Activated effector memory CD4-positive, alpha-beta T cell treated with Interleukin-2 at 50 U/mL for 16 hours (primary cell): Measurements from ENCODE around the gene CLCN3.
"Not testable (repeated sequence)": the region's sequence is repeated elsewhere in the genome, so short reads cannot be mapped to it uniquely, and the experiment has no call there.

Source experiments
- DNase-seq: peaks from one replicate; pipeline ENCODE4 v3.0.0-alpha.2; 2020

Gene CLCN3

DNA sequence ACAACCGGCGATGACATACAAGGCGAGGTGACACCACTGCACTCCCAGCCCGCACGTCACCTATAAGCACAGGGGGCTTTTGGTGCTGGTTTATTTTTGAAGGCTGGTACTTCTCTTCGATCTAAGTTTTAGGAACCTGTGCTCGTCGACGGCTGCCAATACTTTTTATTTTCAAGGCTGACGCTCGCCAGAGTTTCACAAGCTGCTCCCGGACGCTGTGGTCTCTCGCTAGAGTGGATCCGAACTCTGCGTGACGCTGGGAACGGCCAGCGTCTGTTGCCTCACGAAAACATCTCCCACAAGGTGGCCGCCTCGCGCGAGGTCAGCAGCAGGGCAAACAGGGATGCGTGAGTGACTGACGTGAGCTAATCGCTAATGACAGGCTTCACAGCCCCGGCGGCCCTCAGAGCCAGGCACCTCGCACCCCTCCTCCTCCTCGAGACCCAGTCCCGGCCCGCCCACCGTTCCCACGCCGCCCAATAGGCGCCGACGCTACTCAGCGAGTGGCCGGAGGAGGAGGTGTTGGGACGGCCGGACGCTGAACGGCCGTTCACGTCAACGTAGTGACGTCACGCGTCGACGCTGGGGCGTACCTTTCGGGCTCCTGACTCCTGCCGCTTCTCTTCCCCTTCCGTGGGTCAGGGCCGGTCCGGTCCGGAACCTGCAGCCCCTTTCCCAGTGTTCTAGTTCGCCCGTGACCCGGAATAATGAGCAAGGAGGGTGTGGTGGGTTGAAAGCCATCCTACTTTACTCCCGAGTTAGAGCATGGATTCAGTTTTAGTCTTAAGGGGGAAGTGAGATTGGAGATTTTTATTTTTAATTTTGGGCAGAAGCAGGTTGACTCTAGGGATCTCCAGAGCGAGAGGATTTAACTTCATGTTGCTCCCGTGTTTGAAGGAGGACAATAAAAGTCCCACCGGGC, at the start of gene CLCN3:
Gene CLCN3 (plus strand): TSS at position 621 of the 922 bp plus-strand sequence. CDS start 15,351 bp downstream, outside the sequence.
- peak; percentile 81 for DNase-seq

DNA sequence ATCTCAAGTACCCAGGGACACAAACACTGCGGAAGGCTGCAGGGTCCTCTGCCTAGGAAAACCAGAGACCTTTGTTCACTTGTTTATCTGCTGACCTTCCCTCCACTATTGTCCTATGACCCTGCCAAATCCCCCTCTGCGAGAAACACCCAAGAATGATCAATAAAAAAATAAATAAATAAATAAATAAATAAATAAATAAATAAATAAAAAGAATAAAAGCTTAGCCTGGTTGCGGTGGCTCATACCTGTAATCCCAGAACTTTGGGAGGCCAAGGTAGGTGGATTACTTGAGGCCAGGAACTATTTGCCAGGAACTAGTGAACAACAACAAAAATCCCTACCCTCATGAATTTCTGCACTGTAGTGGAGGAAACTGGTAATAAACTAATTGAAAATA, 49.4 kb upstream of the CLCN3 start:
- not testable (repeated sequence) for DNase-seq

DNA sequence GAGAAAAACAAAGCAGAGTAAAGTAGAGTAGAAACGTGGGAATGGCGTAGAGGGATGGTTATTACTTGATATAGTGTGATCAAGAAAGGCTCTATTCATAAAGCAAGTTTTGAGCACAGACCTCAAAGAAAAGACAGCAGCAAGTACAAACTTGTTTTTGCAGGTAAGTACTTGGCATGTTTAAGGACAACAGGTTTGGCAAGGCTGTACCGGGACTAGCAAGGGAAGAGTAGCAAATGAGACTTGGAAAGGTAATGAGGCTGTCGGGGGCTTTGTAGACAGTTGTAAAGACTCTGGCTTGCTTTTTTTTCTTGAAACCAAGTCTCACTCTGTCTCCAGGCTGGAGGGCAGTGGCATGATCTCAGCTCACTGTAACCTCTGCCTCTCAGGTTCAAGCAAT, 48.9 kb upstream of the CLCN3 start:
- DNase-seq: no peak

DNA sequence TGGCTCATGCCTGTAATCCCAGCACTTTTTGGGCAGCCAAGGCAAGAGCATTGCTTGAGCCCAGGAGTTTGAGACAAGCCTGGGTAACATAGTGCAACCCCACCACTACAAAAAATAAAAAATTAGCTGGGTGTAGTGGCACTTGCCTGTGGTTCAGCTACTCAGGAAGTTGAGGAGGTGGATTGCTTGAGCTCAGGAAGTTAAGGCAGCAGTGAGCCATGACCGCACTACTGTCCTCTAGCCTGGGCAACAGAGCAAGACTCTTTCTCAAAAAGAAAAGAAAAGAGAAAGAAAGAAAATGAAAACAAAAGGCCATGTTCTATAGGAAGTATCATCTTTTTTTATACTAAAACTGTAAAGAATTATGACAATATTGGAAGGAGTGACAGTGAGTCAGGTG, 46.5 kb upstream of the CLCN3 start:
- DNase-seq: no peak

DNA sequence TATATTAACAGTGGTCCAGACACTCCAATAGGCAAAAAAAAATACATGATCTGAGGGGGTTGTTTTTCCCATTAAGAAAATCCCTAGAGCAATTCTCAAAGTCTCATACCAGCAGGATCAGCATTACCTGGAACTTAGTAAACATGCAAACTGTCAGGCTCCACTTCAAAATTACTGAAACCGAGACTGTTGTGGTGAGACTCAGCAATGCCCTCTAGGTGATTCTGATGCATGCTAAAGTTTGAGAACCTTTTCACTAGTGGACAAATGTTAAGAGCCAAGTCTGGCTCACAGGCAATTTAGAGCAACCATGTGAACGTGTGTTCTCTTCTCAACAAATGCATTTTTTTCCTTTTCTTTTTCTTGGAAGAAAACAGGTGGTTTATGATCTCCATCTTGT, 38.2 kb upstream of the CLCN3 start:
- DNase-seq: no peak

DNA sequence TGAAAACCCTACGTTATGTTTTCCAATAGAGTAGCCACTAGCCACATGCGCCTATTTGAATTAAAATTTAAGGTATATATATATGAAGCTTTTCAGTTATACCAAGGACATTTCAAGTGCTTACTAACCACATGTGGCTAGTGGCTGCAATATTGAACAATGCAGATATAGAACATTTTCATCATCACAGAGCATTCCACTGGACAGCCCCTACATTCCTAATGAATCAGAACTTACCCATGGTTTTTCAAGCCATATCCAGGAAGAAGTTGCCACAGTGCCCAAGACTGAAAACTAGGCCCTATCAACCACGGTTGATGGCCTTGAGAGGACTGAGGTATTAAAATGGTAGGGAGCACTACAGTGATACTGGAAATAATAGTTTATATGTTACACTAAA, 37.7 kb upstream of the CLCN3 start:
- DNase-seq: no peak

DNA sequence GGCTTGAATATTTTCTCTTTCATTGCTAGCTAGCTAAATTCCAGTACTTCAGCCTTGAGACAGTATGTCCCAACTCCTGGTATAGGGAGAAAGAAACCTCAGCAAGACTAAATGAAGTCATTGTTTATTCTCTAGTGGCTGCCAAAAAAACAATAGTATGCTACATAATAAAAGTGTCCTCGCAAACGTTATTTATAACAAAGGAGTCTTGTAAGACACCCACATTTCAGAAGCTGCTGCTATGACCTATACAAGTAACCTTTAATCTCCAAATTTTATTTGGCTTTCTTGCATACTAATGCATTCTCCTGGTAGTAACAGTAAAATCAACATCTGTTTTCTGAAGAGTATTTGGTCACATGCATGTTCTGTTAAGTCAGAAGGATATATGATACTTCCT, 36.8 kb upstream of the CLCN3 start:
- no peak for DNase-seq

DNA sequence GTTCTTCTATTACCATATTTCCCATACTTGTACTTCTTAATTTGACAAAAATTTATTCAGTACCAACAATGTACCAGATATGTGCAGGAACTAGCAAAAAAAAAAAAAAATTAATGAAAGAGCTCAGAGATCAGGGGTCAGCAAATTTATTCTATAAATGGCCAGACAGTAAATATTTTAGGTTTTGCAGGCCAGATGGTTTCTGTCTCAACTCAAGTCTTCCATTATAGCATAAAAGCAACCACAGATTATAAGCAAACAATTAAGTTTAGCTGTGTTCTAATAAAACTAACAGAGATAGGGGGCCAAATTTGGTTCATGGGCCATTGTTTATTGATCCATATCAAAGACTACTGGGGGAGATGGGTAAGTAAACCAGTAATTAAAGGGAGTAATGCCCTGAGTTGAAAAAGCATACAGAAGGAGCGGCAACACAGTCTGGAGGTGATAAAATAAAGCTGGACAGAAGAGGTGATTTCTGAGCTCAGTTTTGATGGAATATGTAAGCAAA, 27.3 kb upstream of the CLCN3 start:
- no peak for DNase-seq

DNA sequence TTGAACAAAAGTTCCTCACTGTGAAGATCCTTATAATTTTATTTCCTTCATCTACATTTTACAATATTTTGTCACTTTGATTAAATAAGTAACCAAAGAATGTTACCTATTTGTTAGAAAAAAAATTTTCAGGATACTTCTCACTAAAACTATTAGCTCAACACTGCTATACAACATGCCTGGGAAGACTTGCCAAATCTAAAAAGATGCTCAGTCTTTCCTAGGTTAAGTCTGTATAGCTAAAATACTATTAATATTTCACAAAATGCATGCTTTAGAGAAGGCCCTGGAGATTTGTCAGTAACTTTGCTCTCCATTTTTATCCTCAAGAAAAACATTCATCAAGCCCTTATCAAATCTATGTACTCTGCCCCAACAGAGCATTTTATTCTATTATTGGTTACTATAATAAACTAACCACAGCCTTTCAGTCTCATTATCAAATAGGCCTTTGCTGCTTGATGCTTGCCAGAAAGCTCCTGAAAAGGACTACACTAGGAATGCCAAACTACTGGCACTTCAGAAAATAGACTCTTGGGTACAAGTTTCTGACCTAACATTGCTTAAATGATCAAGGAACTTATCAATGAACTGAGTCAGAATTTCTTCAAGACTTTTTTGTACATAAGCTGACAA, 25.7 kb upstream of the CLCN3 start:
- DNase-seq: no peak

DNA sequence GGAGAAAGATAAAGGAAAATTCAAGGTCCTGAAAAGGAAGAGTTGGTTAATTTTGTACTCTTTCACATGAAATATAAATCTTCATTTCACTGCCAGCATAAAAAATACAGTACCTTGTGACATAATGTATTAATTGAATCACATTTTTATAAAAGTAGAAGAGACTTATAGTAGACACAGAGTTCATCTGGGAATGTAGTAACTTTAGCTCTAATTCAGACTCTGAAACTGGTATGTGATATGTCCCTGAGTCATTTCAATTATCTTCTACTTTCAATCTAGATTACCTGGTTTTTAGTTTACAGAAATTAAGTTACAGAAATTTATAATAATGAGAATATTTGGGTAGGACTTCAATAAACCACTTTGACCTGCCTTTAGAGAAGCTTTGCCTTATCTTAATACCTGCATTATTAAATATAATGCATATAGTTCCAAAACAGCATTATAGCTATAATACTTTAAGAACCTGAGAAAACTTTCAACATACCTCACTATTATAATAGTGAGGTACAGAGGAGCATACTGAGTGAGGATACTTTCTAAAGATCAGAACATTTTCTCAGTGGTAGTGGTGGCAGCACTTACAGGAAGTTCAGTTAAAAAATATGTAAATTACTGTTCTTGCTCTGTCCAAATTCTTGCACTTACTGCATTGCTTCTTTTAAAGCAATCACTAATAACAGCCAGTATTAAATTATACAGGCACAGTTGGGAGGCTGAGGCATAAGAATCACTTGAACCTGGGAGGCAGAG, 19.2 kb upstream of the CLCN3 start:
- DNase-seq: no peak

DNA sequence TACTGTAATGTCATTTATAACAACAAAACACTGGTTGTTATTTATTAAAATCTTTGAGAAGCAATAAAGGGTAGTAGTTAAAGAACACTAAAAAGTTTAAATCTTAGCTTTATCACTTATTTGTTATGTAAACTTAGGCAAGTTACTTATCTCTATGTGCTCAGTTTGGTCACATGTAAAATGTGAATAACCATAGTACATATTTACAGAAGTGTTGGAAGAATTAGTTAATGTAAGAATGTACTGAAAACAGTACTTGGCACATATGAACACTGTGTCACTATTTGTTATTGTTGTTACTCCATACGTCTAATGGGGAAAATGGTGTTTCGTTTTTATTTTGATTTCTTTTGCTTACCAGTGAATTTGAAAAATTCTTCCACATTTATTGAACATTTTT, 17.1 kb upstream of the CLCN3 start:
- DNase-seq: no peak

DNA sequence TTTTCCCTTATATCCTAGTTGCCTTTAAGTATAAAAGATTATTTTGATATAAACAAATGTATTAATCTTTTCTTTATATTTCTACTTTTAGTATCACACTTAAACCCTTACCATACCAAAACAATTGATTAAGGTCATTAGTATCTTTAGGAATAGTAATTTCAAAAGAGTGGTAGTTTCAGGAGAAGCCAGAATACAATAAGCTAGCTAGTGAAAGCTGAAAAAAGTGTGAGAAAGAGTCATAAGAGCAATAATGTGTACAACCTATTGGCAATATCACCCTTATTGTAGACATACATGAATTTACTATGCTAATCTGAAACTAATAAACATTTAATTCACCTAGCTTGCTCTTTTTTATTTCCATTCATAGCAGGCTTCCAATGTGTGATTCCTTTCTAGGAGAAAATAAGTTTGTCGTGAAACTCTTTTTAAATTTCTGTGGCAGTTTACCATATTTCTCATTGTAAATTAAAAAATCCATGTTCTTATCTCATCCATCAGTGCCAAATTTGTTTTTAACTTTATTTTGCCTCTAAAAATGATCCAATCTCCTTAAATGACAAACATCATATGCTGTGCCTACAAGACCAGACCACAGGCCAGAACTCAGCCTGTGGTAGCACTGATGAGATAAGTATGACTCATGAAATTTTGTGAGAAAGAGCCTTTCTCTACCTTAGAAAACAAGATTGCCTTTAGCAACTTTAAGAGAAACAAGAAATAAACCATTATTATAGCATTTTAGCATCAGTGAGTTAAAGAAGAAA, 16.1 kb upstream of the CLCN3 start:
- no peak for DNase-seq

DNA sequence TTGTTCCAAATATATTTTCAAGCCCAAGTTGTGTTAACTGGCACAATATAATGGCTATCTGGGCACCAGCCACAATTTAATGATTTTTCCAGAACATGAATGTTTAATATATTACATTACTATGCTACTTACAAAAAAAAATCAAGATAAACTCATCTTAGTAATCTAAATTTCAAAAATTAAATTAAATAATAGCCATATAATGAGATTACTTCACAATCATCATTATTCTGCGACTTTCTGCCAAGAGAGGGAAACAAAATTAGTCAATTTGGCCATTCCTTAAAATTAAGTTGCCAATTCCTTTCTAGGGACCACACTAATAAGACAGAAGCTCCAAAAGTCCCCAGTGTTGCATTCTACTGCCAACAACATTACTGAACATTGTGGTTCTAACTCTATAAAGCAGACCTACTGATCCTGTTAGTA, 15.5 kb upstream of the CLCN3 start:
- no peak for DNase-seq

DNA sequence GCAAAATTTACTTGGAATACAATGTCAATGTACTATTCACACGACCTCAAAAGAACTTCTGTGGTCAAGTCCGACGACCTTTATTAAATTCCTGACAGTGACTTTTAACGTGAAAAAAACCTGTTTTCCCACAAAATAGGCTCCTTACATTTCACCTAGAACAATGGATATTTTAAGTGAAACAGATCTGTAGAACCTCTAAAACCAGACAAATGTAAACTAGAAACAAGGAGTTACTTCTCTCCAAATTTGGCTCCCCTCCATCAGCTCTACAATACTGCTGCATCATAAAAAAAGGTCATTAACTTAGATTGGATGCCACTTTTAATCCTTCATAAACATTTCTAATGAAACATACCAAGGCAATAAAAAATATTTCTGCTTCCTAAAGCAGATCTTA, 9.2 kb upstream of the CLCN3 start:
- no peak for DNase-seq

DNA sequence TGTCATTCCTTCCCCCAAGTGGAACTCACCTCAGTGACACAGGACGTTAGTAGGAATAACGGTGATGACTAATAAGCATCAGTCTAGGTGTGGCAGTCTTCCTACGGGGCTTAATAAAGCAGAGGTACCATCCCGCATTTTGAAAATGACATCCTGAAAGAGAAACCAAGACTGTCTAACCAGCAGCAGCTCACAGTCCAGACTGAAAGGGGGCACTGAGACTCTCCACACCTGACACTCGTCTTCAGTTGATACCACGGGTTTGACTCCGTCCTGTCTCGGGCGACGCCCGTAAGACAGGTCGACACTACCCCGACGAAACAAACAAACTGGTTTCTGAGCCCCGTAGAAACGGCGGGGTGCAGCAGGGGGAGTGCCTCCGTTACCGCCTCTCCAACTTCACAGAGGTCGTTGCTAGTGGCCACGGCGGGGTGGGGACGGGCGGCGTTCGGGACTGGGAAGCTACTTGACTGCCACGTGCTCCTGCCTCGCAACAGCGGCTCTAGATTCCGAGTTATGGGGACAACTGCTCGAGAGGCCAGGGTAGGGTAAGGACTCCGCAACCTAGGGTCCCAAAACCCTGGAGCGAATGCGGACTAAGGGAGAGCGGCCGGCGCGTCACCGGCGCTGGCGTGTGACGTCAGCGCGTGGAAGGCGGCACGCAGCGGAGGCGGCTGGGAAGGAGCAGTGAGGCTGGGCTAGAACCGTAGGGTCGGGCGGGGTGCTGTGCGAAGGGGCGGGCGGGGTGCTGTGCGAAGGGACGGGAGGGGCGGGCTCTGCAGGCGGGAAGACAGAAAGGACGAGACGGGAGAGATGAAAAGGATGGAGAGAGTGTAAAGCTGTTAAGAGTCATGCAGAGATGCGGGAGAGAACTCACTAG, 8.1 kb upstream of the CLCN3 start, which contains the start of gene NEK1:
Gene NEK1 (minus strand): TSS at position 593 of the 880 bp plus-strand sequence. CDS start 9,953 bp downstream, outside the sequence.
- DNase-seq: peak; percentile 77

DNA sequence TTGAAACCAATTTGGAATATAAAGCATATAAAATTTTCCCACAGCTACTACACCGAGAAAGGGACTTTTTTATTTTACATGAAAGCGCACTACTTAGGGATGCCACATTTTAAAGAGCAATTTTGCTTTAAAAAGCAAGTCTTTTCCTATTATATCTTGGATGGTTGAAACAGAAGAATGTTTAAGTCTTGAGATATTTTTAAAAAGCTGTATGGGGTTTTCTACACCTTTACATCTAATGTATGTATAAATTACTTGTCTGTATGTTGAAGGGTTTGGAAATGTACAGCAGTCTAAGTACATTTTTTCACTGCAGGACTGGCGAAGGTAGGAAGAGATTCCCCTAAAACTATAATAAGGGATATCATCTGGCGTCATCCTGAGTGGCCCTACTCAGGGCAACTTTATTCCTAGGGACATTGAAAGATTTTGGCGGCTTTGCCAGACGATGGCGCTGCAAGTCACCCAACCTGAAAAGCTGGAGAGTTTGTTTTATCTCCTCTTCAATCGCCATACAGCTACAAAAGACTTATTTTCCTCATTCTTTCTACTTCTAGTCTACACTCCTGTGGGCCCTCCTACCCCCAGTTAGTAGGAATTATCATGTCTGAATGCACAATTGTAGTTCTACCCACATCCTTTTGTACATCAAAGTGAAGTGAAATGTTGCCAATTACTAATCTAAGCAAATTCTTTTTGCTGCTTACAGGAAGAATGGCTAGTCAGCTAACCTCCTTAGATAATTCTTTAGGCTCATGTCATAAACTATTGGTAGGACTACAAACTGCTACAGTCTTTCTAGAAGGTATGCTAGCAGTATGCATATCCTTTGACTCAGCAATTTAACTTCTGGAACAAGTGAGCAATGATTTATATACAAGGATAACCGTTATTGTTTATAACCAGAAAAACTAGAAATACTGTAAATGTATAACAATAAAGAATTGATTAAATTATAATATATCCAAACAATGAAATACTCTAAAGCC, 7.2 kb upstream of the CLCN3 start:
- peak; percentile 60 for DNase-seq

DNA sequence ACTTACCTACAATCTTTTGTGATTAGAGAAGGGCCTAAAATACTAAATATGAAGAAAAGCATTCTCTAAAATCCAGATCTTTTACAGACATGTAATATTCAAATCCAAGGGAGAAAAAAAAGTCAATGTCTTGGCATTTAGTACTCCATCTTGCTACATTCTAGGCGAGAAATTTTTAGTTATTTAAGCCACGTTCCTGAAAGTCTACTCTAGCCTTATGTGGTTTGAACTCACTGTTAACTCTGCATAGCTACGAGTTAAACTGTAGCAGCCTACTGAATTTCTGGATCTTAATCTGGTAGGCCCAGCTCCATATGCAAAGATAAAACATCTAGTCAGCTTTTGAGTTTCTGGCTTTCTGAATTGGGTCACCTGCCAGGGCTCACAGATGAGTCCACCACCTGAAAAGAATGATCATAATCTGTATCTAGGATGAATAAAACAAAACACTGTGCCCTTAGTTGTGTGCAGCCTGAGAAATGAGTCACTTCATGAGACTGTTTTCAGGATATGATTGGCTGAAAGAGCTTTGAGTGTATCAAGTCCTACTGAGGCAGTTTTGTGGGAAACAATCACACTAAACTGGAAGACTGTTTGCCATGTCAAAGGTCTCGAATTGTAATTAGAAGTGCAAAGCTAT, 4.8 kb upstream of the CLCN3 start:
- DNase-seq: no peak

DNA sequence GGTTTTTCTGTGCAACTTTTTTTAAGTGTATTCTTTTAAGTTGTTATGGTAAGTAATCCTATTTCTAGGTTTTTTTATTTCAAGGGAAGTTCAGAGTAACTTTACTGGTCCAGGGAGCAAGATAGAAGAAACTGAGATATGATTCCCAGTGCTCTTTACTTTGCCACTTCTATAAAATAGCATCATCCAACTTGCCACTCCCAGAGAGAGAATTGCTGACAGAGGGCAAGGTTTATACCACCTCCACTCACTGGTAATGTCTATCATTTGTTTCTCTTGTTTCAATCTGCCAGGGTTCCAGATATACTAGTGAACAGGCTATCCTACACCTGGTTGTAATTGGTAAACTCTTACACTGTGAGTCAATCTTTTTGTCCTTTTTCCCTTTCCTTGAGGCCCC, 3.5 kb upstream of the CLCN3 start:
- no peak for DNase-seq

DNA sequence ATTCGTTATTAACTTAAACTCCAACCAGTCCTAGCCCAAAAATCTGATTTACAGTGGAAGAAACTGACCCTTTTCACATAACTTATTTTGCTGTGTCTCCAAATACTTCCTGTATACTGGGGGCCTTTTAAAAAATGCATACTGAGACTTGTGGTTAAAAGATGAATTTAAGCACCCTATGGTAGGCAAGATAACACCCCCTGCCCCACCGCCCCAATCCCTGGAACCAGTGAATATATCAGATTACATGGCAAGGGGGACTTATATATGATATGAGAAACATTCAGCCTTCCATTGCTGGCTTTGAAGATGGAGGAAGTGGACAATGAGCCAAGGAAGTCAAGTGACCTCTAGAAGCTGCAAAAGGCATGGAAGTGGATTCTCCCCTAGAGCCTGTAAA, 3.1 kb upstream of the CLCN3 start:
- no peak for DNase-seq

DNA sequence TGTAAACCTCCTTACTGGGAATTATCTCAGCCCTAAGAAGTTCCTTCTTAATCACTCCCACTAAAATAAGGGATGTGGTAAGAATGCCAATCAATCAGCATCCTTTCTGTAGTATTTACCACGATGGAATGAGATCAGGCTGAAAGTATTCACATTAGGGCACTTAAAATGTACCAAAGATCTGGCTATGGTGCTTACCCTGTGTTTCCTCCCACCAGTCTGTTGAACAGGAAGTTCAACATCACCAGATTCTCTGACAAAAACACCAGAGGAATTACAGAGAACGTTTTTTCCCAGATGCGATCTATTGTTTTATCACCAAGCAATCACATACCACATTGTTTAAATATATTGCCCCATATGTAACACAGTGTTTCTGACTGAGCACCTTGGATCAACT, 2.1 kb upstream of the CLCN3 start:
- no peak for DNase-seq
